ENCODE measurements around the gene HSPA9. TPM values are rescaled to one million over a fixed set of nuclear protein-coding genes. Genes with fewer than 3 reads are reported as not detected.

The HSPA9 gene
- total and polyA plus RNA-seq, 10 of the 15 experiments (the other 5 are each of a cell fraction or from before 2014, with no cell fraction given): 145 to 455 (median 343) TPM

DNA sequence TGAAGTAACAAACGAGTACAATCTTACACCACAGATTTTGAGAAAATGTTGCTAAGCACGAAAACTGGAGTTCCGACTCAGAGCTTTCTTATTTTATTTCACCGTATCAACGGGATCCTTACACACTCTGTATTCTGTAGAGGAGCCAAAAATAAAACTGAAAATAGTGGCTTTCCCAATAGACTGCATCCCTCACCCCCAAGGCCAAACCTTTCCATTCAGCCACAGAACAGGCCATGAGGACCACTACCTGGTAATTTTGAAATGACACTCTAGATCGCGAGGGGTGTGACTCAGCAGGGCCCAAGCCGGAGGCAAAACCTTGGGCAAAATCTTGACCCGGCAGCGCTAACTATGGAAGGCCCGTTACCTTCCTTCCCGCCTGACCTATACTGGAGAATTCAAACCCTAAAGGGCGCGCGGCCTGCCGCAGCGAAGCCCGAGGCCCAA is 432 bp downstream of the HSPA9 start:
- SMC1A ChIA-PET (ENCODE audit: uncharacterized antibody, unreplicated experiment): interaction anchor here (1.0 to 1.7 kb wide), 4 partner anchors 8 to 698 kb away, joined by 3 to 5 read pairs (median 4); no protein-coding TSS in a partner anchor

DNA sequence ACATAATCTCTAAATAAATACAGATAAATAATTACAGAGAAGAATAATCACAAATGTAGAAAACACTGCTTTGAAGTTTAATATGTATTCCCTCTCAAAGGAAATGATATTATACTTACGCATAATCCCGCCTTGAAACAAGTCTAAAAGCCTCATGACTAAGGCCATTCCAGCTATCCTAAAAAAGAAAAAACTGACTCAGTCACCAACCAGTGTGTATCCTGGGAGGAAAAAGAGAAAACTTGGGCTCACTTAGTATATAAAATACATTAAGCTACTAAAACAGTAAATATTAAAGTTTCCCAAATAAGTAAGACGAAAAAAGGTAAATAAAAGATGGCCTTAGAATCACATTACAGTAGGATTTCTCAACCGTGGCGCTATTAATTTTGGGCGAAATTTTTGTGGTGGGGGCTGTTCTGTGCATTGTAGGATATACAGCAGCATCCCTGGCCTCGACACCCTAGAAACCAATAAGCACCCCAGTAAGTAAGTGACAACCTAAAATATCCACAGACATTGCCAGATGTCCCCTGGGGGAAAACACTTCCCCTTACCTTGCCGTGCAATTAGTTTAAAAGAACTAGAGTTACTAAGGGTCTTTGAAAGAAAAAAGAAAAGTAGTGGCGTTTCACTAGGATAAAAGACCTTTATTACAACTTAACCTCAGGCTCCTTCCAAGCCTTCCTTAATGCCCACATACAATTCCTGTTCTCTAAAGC is 1.1 kb downstream of the HSPA9 start:
- no TSS peak for BruUV-seq (replicated peaks)
- peaks cover 9 to 22% of the 10 kb centered on the region in 2 experiments for H3K36me3 ChIP-seq (ENCODE audit: control insufficient read depth in 2 of 2, insufficient read depth in 2 of 2, low read length in 1 of 2)
- ChIA-PET RAD21 (ENCODE audit: unreplicated experiment) (no interaction called here), CTCF (interaction anchor here (0.6 to 2.3 kb wide), 5 partner anchors 26 to 817 kb away, joined by 3 to 10 read pairs (median 3); partner anchors contain the start of gene KDM3B), POLR2A (interaction anchor here (0.6 to 3.2 kb wide), 3 partner anchors 30 to 1037 kb away, joined by 3 to 26 read pairs (median 4); partner anchors contain the start of gene ETF1), SMC1A (ENCODE audit: uncharacterized antibody, unreplicated experiment) (interaction anchor here (1.0 kb wide), 1 partner anchor 58 kb away, joined by 3 read pairs; no protein-coding TSS in a partner anchor)
- in situ Hi-C loops (cut with MboI) (loop anchor here (10.0 kb wide), 1 partner anchor 691 kb away; no protein-coding TSS in a partner anchor), intact Hi-C loops (cut with micrococcal nuclease; ENCODE audit: unreplicated experiment) (no loop called here)
- FAIRE-seq: no peak
- peak overlapping the region; percentile 85 for H3K4me3 ChIP-seq
- H3K9me3 ChIP-seq (replicated peaks; ENCODE audit: control insufficient read depth, insufficient read depth, low read length): no peaks in the 10 kb centered on the region
- no peaks in the 10 kb centered on the region for H3K27me3 ChIP-seq (replicated peaks in 1 of 2; ENCODE audit: control insufficient read depth in 2 of 2, insufficient read depth in 2 of 2, low read length in 1 of 2)
- H2AFZ ChIP-seq (ENCODE audit: control insufficient read depth, low read depth, low read length): no peak overlapping the region
- peak overlapping the region; percentile 97 for H3K27ac ChIP-seq (ENCODE audit: control insufficient read depth, insufficient read depth)
- DNase-seq (ENCODE audit: low read depth, low spot score): no peak
- WGBS (ENCODE audit: insufficient coverage, insufficient replicate concordance, low lambda C conversion rate, missing lambda C conversion rate): 22% methylated on average over 9 of the region's 9 CpGs
- H4K20me1 ChIP-seq (ENCODE audit: control insufficient read depth, insufficient read depth): no peaks in the 10 kb centered on the region
- peaks cover 42% of the 10 kb centered on the region for H3K79me2 ChIP-seq (ENCODE audit: control insufficient read depth, insufficient read depth, low read length)
- H3K4me2 ChIP-seq (ENCODE audit: control insufficient read depth, insufficient read depth): peak overlapping the region; percentile 90
- ATAC-seq: no peak
- peak overlapping the region; percentile 92 for H3K9ac ChIP-seq (ENCODE audit: control insufficient read depth, insufficient read depth, low read length)
- no peaks in the 10 kb centered on the region for H3K4me1 ChIP-seq (ENCODE audit: control insufficient read depth, insufficient read depth, low read length)
- no peak for TF ChIP-seq SREBF1 (IDR thresholded peaks at IDR 0.05; ENCODE audit: low read length)
- no peak for TF ChIP-seq SUPT20H (IDR thresholded peaks at IDR 0.05; ENCODE audit: borderline replicate concordance, control insufficient read depth, low read depth, low read length)
- no peak for TF ChIP-seq RB1 (IDR thresholded peaks at IDR 0.05; ENCODE audit: borderline replicate concordance)
- TF ChIP-seq JUND (IDR thresholded peaks at IDR 0.05; ENCODE audit: low read depth, low read length): no peak
- no peak for TF ChIP-seq TARDBP (IDR thresholded peaks at IDR 0.05; ENCODE audit: borderline replicate concordance)
- TF ChIP-seq ZNF217 (IDR thresholded peaks at IDR 0.05): no peak
- no peak for TF ChIP-seq SMC3 (IDR thresholded peaks at IDR 0.05; ENCODE audit: borderline replicate concordance, low read length)
- no peak for TF ChIP-seq IKZF1 (conservative IDR thresholded peaks at IDR 0.05)
- no peak for TF ChIP-seq ASH2L (IDR thresholded peaks at IDR 0.05; ENCODE audit: borderline replicate concordance, low read depth)
- TF ChIP-seq ZSCAN29 (IDR thresholded peaks at IDR 0.05): no peak
- TF ChIP-seq SIX5 (IDR thresholded peaks at IDR 0.05; ENCODE audit: low read depth, low read length, severe bottlenecking): no peak
- TF ChIP-seq, protein P1, sequence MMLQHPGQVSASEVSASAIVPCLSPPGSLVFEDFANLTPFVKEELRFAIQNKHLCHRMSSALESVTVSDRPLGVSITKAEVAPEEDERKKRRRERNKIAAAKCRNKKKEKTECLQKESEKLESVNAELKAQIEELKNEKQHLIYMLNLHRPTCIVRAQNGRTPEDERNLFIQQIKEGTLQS (IDR thresholded peaks at IDR 0.05; ENCODE audit: borderline replicate concordance, extremely low read depth, low read depth, low read length): no peak
- no peak for TF ChIP-seq FOXM1 (IDR thresholded peaks at IDR 0.05; ENCODE audit: low read depth, low read length)
- TF ChIP-seq ZNF274 (IDR thresholded peaks at IDR 0.05; ENCODE audit: insufficient read depth, insufficient read length): no peak

More for the DNA sequence above, 432 bp downstream of the HSPA9 start:
- intact Hi-C loops (cut with micrococcal nuclease; ENCODE audit: unreplicated experiment): no loop called here
- Histone ChIP-seq H3K79me2 (ENCODE audit: control insufficient read depth, insufficient read depth, low read length) (peaks cover 41% of the 10 kb centered on the region), H3K4me2 (ENCODE audit: control insufficient read depth, insufficient read depth) (peak overlapping the region; percentile 90), H3K9me3 (replicated peaks; ENCODE audit: control insufficient read depth, insufficient read depth, low read length) (no peaks in the 10 kb centered on the region), H3K4me3 (peak overlapping the region; percentile 85), H3K27me3 (replicated peaks in 1 of 2; ENCODE audit: control insufficient read depth in 2 of 2, insufficient read depth in 2 of 2, low read length in 1 of 2) (no peaks in the 10 kb centered on the region), H3K4me1 (ENCODE audit: control insufficient read depth, insufficient read depth, low read length) (no peaks in the 10 kb centered on the region), H3K27ac (ENCODE audit: control insufficient read depth, insufficient read depth) (peak overlapping the region; percentile 97), H3K9ac (ENCODE audit: control insufficient read depth, insufficient read depth, low read length) (peak overlapping the region; percentile 92), H4K20me1 (ENCODE audit: control insufficient read depth, insufficient read depth) (no peaks in the 10 kb centered on the region), H2AFZ (ENCODE audit: control insufficient read depth, low read depth, low read length) (peak overlapping the region; percentile 91), H3K36me3 (ENCODE audit: control insufficient read depth in 2 of 2, insufficient read depth in 2 of 2, low read length in 1 of 2) (peaks cover 9 to 20% of the 10 kb centered on the region in 2 experiments)
- ATAC-seq (peak; percentile 43), DNase-seq (ENCODE audit: low read depth, low spot score) (no peak), FAIRE-seq (no peak)
- in situ Hi-C loops (cut with MboI): loop anchor here (10.0 kb wide), 1 partner anchor 690 kb away; no protein-coding TSS in a partner anchor
- POLR2A ChIA-PET: interaction anchor here (0.7 to 3.2 kb wide), 4 partner anchors 31 to 767 kb away, joined by 3 to 26 read pairs (median 4); partner anchors contain the start of genes ETF1 and FAM53C
- WGBS (ENCODE audit: insufficient coverage, insufficient replicate concordance, low lambda C conversion rate, missing lambda C conversion rate): under 1% methylated on average over 18 of the region's 18 CpGs
- no TSS peak for BruUV-seq (replicated peaks)
- peak; percentile 43 for TF ChIP-seq NR2C1 (IDR thresholded peaks at IDR 0.05)
- TF ChIP-seq NFIC (IDR thresholded peaks at IDR 0.05; ENCODE audit: low read depth, low read length): 0 out of 2 replicates have a peak, but pooled peaks have one; percentile 40
- no peak for TF ChIP-seq CEBPB (IDR thresholded peaks at IDR 0.05; ENCODE audit: borderline replicate concordance in 1 of 2, low read depth in 2 of 2, low read length in 2 of 2)
- RAD21 ChIA-PET (ENCODE audit: unreplicated experiment): interaction anchor here (0.6 to 2.0 kb wide), 6 partner anchors 32 to 698 kb away, joined by 3 to 16 read pairs (median 4); partner anchors contain the start of genes BRD8, EGR1, ETF1 and KIF20A
- CTCF ChIA-PET: interaction anchor here (0.7 to 2.3 kb wide), 6 partner anchors 26 to 816 kb away, joined by 3 to 10 read pairs (median 5); partner anchors contain the start of gene KDM3B
